DOHH2 (cell line): ENCODE data around the gene CDK14.

Experiments
- CTCF ChIP-seq: fragments of 200-600 bp; sonication (generic); IDR thresholded peaks from one replicate; pipeline ENCODE4 v1.5.1; 2014; ENCODE audit warnings: antibody characterized with exemption, mild to moderate bottlenecking, low read depth, low read length; ENCODE audit not compliant: poor library complexity, severe bottlenecking
- EZH2phosphoT487 ChIP-seq: fragments of 200-600 bp; sonication (generic); IDR thresholded peaks from 2 replicates; pipeline ENCODE4 v1.6.1; 2017; ENCODE audit warnings: borderline replicate concordance, mild to moderate bottlenecking, antibody characterized with exemption, low read length, moderate library complexity, mixed read lengths

DNA sequence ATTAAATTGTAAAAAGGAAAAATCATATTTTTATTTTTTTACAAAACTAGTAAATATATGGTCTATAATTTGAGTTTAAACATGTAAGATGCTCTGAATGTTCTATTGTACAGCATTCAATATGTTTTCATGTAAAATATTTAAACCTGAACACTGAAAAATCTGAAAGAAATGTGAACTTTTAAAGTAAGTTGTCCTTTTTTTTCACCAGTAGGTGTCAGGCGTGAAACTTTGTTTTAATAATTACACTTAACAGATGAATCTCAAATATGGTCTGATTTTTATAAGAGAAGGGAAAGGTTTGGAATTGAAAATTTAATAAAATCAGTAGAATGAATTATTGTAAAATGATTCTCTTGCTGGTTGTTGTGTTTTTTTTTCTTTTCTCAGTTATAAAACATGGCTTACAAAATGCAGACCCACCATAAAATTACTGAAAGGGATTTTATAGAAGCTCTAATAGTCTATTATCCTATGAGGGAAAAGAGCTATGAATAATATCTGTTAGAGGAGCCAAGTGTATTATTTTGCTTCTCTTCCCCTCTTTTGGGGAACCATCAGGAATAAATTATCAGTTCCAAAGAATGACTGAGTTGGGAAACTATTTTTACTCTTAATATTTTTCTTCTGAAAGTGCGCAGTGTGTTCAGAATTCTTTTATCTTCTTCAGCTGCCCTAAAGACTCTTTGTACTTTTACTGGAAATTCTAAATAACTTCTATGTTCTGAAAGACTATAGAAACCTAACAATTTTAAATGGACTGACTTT lies 450.4 kb downstream of the CDK14 start:
- peak; percentile 64 for TF ChIP-seq CTCF
- TF ChIP-seq EZH2phosphoT487, result no peak
